H9 (cell line): ENCODE results near the gene CLMN. TPM values are rescaled to one million over a fixed set of nuclear protein-coding genes. Genes with fewer than 3 reads are reported as not detected.

Source experiments
- DNase-seq: peaks from one replicate; pipeline ENCODE4 v3.0.0-alpha.2; 2017
- H2AFZ ChIP-seq: one replicate; pipeline ENCODE4 v1.6.1; 2013; ENCODE audit warnings: mild to moderate bottlenecking, low read length, control low read depth, moderate library complexity
- H2AK5ac ChIP-seq: 2 replicates; pipeline ENCODE4 v1.6.1; 2013; ENCODE audit warnings: low read length, control low read depth, mixed read lengths; ENCODE audit not compliant: insufficient read length
- H2BK120ac ChIP-seq: one replicate; pipeline ENCODE4 v1.6.1; 2013; ENCODE audit warnings: low read depth, mild to moderate bottlenecking, low read length, control low read depth, inconsistent platforms; ENCODE audit not compliant: poor library complexity, severe bottlenecking
- H2BK12ac ChIP-seq: 2 replicates; pipeline ENCODE4 v1.6.1; 2013; ENCODE audit warnings: low read length, control low read depth, mixed read lengths, low read depth; ENCODE audit not compliant: insufficient read length
- H2BK15ac ChIP-seq: 2 replicates; pipeline ENCODE4 v1.6.1; 2013; ENCODE audit warnings: low read depth, low read length, control low read depth
- H2BK20ac ChIP-seq: one replicate; pipeline ENCODE4 v1.6.1; 2013; ENCODE audit warnings: low read depth, mild to moderate bottlenecking, low read length, control low read depth, inconsistent platforms; ENCODE audit not compliant: poor library complexity, severe bottlenecking
- H2BK5ac ChIP-seq: 2 replicates; pipeline ENCODE4 v1.6.1; 2013; ENCODE audit warnings: low read length, control low read depth, mixed read lengths; ENCODE audit not compliant: insufficient read length
- H3K14ac ChIP-seq: 2 replicates; pipeline ENCODE4 v1.6.1; 2013; ENCODE audit warnings: low read length, control low read depth; ENCODE audit not compliant: insufficient read depth
- H3K18ac ChIP-seq: 2 replicates; pipeline ENCODE4 v1.6.1; 2013; ENCODE audit warnings: low read depth, mild to moderate bottlenecking, mixed read lengths, low read length, control low read depth; ENCODE audit not compliant: insufficient read length
- H3K23ac ChIP-seq: 2 replicates; pipeline ENCODE4 v1.6.1; 2013; ENCODE audit warnings: low read length, control low read depth, mixed read lengths, low read depth; ENCODE audit not compliant: insufficient read length
- H3K23me2 ChIP-seq: 2 replicates; pipeline ENCODE4 v1.6.1; 2013; ENCODE audit warnings: low read depth, mild to moderate bottlenecking, mixed read lengths, low read length, control low read depth; ENCODE audit not compliant: insufficient read length, poor library complexity, severe bottlenecking
- H3K27ac ChIP-seq: 2 replicates; pipeline ENCODE4 v1.5.1; 2013; ENCODE audit warnings: low read length, control low read depth, mixed read lengths, low read depth; ENCODE audit not compliant: insufficient read length
- H3K27me3 ChIP-seq: 2 replicates; pipeline ENCODE4 v1.6.1; 2013; ENCODE audit warnings: low read length, control low read depth, inconsistent platforms; ENCODE audit not compliant: insufficient read depth
- H3K4ac ChIP-seq: 2 replicates; pipeline ENCODE4 v1.6.1; 2013; ENCODE audit warnings: low read depth, mild to moderate bottlenecking, control low read depth, inconsistent platforms, low read length, moderate library complexity
- H3K4me1 ChIP-seq: 2 replicates; pipeline ENCODE4 v1.6.1; 2013; ENCODE audit warnings: low read length, control low read depth, inconsistent platforms; ENCODE audit not compliant: insufficient read depth
- H3K4me2 ChIP-seq: 2 replicates; pipeline ENCODE4 v1.6.1; 2013; ENCODE audit warnings: low read length, control low read depth, mixed read lengths; ENCODE audit not compliant: insufficient read length, insufficient read depth
- H3K56ac ChIP-seq: 2 replicates; pipeline ENCODE4 v1.6.1; 2013; ENCODE audit warnings: low read depth, mild to moderate bottlenecking, mixed read lengths, low read length, control low read depth; ENCODE audit not compliant: insufficient read length
- H3K79me1 ChIP-seq: 2 replicates; pipeline ENCODE4 v1.6.1; 2013; ENCODE audit warnings: low read depth, mild to moderate bottlenecking, moderate library complexity, low read length, control low read depth, inconsistent platforms; ENCODE audit not compliant: insufficient read depth, poor library complexity, severe bottlenecking
- H3K79me2 ChIP-seq: 2 replicates; pipeline ENCODE4 v1.6.1; 2013; ENCODE audit warnings: low read length, control low read depth, inconsistent platforms; ENCODE audit not compliant: insufficient read depth
- H3K9ac ChIP-seq: 2 replicates; pipeline ENCODE4 v1.6.1; 2013; ENCODE audit warnings: low read length, control low read depth, mixed read lengths; ENCODE audit not compliant: insufficient read length; ENCODE audit errors: extremely low read depth
- H3K9me3 ChIP-seq: one replicate; pipeline ENCODE4 v1.6.1; 2013; ENCODE audit warnings: low read depth, low read length, inconsistent platforms; ENCODE audit not compliant: control insufficient read depth
- H3T11ph ChIP-seq: one replicate; pipeline ENCODE4 v1.6.1; 2013; ENCODE audit warnings: mild to moderate bottlenecking, low read length, control low read depth, inconsistent platforms
- H4K20me1 ChIP-seq: one replicate; pipeline ENCODE4 v1.6.1; 2013; ENCODE audit not compliant: control insufficient read depth, insufficient read length, insufficient read depth
- H4K5ac ChIP-seq: 2 replicates; pipeline ENCODE4 v1.6.1; 2013; ENCODE audit warnings: low read depth, mild to moderate bottlenecking, mixed read lengths, low read length, control low read depth; ENCODE audit not compliant: insufficient read length
- H4K8ac ChIP-seq: replicated peaks from 2 replicates; pipeline ENCODE4 v1.6.1; 2013; ENCODE audit warnings: low read length, control low read depth, mixed read lengths, low read depth; ENCODE audit not compliant: insufficient read length
- H4K91ac ChIP-seq: 2 replicates; pipeline ENCODE4 v1.6.1; 2013; ENCODE audit warnings: low read depth, mild to moderate bottlenecking, moderate library complexity, mixed read lengths, low read length, control low read depth; ENCODE audit not compliant: insufficient read length
- H3K27ac Mint-ChIP-seq, 3 experiments: 2 replicates in 2 of 3; 3 replicates in 1 of 3; pipeline ENCODE4 v1.8.0; 2020 to 2021; ENCODE audit warnings: mixed read lengths in 3 of 3, mild to moderate bottlenecking in 1 of 3, moderate library complexity in 1 of 3
- H3K27me3 Mint-ChIP-seq: 2 replicates; pipeline ENCODE4 v1.8.0; 2021; ENCODE audit warnings: low read depth, mild to moderate bottlenecking, moderate library complexity, mixed read lengths
- H3K36me3 Mint-ChIP-seq, 3 experiments: 2 replicates in 2 of 3; 3 replicates in 1 of 3; pipeline ENCODE4 v1.8.0; 2020 to 2021; ENCODE audit warnings: low read depth in 3 of 3, mixed read lengths in 3 of 3; ENCODE audit not compliant: insufficient read depth in 1 of 3
- H3K4me1 Mint-ChIP-seq, 2 experiments: 2 replicates each; pipeline ENCODE4 v1.8.0; 2020; ENCODE audit warnings: mixed read lengths in 2 of 2
- H3K4me3 Mint-ChIP-seq, 2 experiments: 2 replicates in 1 of 2; 3 replicates in 1 of 2; pipeline ENCODE4 v1.8.0; 2020 to 2021; ENCODE audit warnings: mild to moderate bottlenecking in 2 of 2, mixed read lengths in 2 of 2, moderate library complexity in 1 of 2
- H3K9me3 Mint-ChIP-seq, 2 experiments: 2 replicates in 1 of 2; 3 replicates in 1 of 2; pipeline ENCODE4 v1.8.0; 2020; ENCODE audit warnings: mild to moderate bottlenecking in 2 of 2, mixed read lengths in 2 of 2, moderate library complexity in 1 of 2
- CTCF ChIP-seq: fragments of 200-600 bp; sonication (generic); conservative IDR thresholded peaks from 3 replicates; pipeline ENCODE4 v1.8.0; 2021; ENCODE audit warnings: antibody characterized with exemption, mild to moderate bottlenecking
- WGBS: extraction: QIAGEN DNeasy Blood & Tissue Kit; methylation state at CpG from one replicate; pipeline ENCODE4 v1.1.7; 2013; ENCODE audit warnings: missing lambda C conversion rate, low lambda C conversion rate, mixed read lengths; ENCODE audit not compliant: insufficient read length; ENCODE audit errors: extremely low coverage; 5-methylcytosine and 5-hydroxymethylcytosine counted together
- total RNA-seq: library from RNA; stranded (reverse); gene quantifications from 2 replicates; pipeline ENCODE4 v1.2.1, GENCODE V29; 2021

CLMN gene
- total RNA-seq, 1 experiment from 2014 or later = 7.6 TPM

DNA sequence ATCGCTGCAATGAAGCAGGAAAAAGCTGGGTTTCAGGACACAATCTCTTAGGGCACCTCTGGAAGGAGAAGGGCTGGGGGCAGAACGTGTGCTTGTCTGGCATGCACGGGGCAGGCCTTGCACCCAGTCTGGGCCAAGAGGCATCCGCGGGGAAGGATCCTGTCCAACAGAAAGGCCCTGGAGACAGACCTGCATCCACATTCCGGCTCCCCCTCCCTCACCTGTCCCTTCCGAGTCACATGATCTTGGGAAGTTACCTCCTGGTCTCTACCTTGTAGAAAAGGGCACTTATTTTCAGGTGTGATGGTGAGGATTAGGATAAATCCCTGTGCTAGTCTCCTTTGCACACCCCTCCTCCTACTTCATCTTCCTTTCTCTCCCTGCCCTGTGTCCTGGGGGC, 25.4 kb downstream of the CLMN start:
- DNase-seq = no peak
- no peak overlapping the region for H3K4me2 ChIP-seq
- H3K36me3 Mint-ChIP-seq = peaks cover 0 to 19% (median 0%) of the 10 kb centered on the region in 3 experiments; a peak in 4 of 7 replicates
- H3K4ac ChIP-seq = no peak overlapping the region
- H4K5ac ChIP-seq = no peak overlapping the region
- no peak overlapping the region for H3K4me3 Mint-ChIP-seq
- H3K27ac ChIP-seq = no peak overlapping the region
- H3K56ac ChIP-seq = no peak overlapping the region
- 0 out of 2 replicates have a peak, but pooled peaks cover 5% of the 10 kb centered on the region for H3K4me1 ChIP-seq
- H4K91ac ChIP-seq = no peak overlapping the region
- no peak overlapping the region for H2AFZ ChIP-seq
- no peak overlapping the region for H3K18ac ChIP-seq
- no peak overlapping the region for H2AK5ac ChIP-seq
- H2BK5ac ChIP-seq = no peak overlapping the region
- no peaks in the 10 kb centered on the region for H3K79me1 ChIP-seq
- no peak overlapping the region for H2BK15ac ChIP-seq
- peaks cover 33 to 52% of the 10 kb centered on the region in 2 experiments for H3K4me1 Mint-ChIP-seq
- H3K14ac ChIP-seq = no peak overlapping the region
- H4K8ac ChIP-seq = no peak overlapping the region
- H3K9me3 ChIP-seq = no peaks in the 10 kb centered on the region
- H2BK120ac ChIP-seq = no peak overlapping the region
- no peak overlapping the region for H2BK12ac ChIP-seq
- peaks cover 4% of the 10 kb centered on the region for H3K27me3 Mint-ChIP-seq
- no peaks in the 10 kb centered on the region for H3K27me3 ChIP-seq
- WGBS = no CpG with 5 or more reads among the region's 7 CpGs
- no peak overlapping the region for H3T11ph ChIP-seq
- H3K23ac ChIP-seq = no peak overlapping the region
- H3K9ac ChIP-seq = no peak overlapping the region
- no peaks in the 10 kb centered on the region for H4K20me1 ChIP-seq
- peaks cover 3% of the 10 kb centered on the region for H3K23me2 ChIP-seq
- no peak for TF ChIP-seq CTCF
- peaks cover 7 to 13% of the 10 kb centered on the region in 2 experiments for H3K9me3 Mint-ChIP-seq
- H2BK20ac ChIP-seq = no peak overlapping the region
- H3K79me2 ChIP-seq = no peaks in the 10 kb centered on the region
- H3K27ac Mint-ChIP-seq = no peak overlapping the region; a peak in 1 of 7 replicates
